HCT116 (cell line): Measurements from ENCODE around the gene PIH1D1. TPM values are rescaled to one million over a fixed set of nuclear protein-coding genes. Genes with fewer than 3 reads are reported as not detected.

Experiments used
- ATAC-seq: fragments of 200-7000 bp; cut with Tn5 transposase; 2 replicates; pipeline ENCODE4 v1.9.1; 2020; ENCODE audit warnings: mild to moderate bottlenecking, moderate library complexity
- BruUV-seq: library from RNA; stranded (reverse); fragments of 400-500 nt; replicated peaks from 2 replicates; lab custom pipeline; 2021; lab: Mats Ljungman, UMichigan
- CTCF ChIA-PET: fragments of 300-600 bp; sonication (Branson Sonifier 250); formaldehyde crosslinking; loops from one replicate; lab custom pipeline; 2021; ENCODE audit warnings: antibody characterized with exemption; lab: Charles Lee
- POLR2A ChIA-PET: fragments of 300-600, 350-600 bp; sonication (Branson Sonifier 250); formaldehyde crosslinking; loops from one replicate; lab custom pipeline; 2021; ENCODE audit warnings: antibody characterized with exemption; lab: Charles Lee
- RAD21 ChIA-PET, 2 experiments: fragments of 300-600 bp; sonication (Branson Sonifier 250); formaldehyde crosslinking; loops; one replicate each; lab custom pipeline; 2023; ENCODE audit warnings: low total read pairs in 2 of 2; ENCODE audit not compliant: uncharacterized antibody in 2 of 2, unreplicated experiment in 2 of 2, low non-redundant PET in 1 of 2; lab: Charles Lee
- DNase-seq: peaks from one replicate; pipeline ENCODE4 v3.0.0-alpha.2; 2010; ENCODE audit warnings: low read depth, low spot score
- H2AFZ ChIP-seq: fragments of 200-600 bp; shearing (Covaris generic), sonication (generic); 2 replicates; pipeline ENCODE4 v1.6.1; 2017; ENCODE audit warnings: low read depth, mixed run types, mixed read lengths, antibody characterized with exemption, low read length; ENCODE audit not compliant: poor library complexity, severe bottlenecking
- H3K27ac ChIP-seq: 2 replicates; pipeline ENCODE4 v1.5.1; 2012; ENCODE audit warnings: low read depth, low read length
- H3K27me3 ChIP-seq: fragments of 200-600 bp; sonication (generic); 2 replicates; pipeline ENCODE4 v1.6.1; 2016; ENCODE audit warnings: mixed run types, low read length, mixed read lengths; ENCODE audit not compliant: insufficient read depth
- H3K36me3 ChIP-seq, 2 experiments: fragments of 200-500 bp in 1 of 2; fragments of 200-600 bp in 1 of 2; sonication (Bioruptor generic) in 1 of 2; sonication (generic) in 1 of 2; 2 replicates each; pipeline versions ENCODE4 v1.5.1 to v1.6.1; 2014 to 2016; ENCODE audit warnings: low read length in 2 of 2, inconsistent platforms in 1 of 2, mixed read lengths in 1 of 2, mixed run types in 1 of 2; ENCODE audit not compliant: insufficient read depth in 2 of 2, control insufficient read depth in 1 of 2
- H3K4me1 ChIP-seq, 2 experiments: fragments of 200-600 bp in 1 of 2; sonication (generic) in 1 of 2; 2 replicates each; pipeline versions ENCODE4 v1.5.1 to v1.6.1; 2012 to 2017; ENCODE audit warnings: low read length in 2 of 2, inconsistent platforms in 1 of 2, mild to moderate bottlenecking in 1 of 2, mixed read lengths in 1 of 2, mixed run types in 1 of 2, moderate library complexity in 1 of 2; ENCODE audit not compliant: insufficient read depth in 2 of 2, control insufficient read depth in 1 of 2
- H3K4me2 ChIP-seq: fragments of 200-600 bp; sonication (generic); 2 replicates; pipeline ENCODE4 v1.6.1; 2017; ENCODE audit warnings: mixed run types, low read length, mixed read lengths
- H3K4me3 ChIP-seq, 2 experiments: fragments of 200-600 bp in 1 of 2; sonication (generic) in 1 of 2; replicated peaks in 1 of 2; 2 replicates each; pipeline ENCODE4 v1.5.1; 2011 to 2016; ENCODE audit warnings: low read length in 2 of 2, control low read depth in 1 of 2, low read depth in 1 of 2, mild to moderate bottlenecking in 1 of 2, mixed read lengths in 1 of 2, mixed run types in 1 of 2
- H3K79me2 ChIP-seq: fragments of 200-600 bp; sonication (generic); 2 replicates; pipeline ENCODE4 v1.6.1; 2017; ENCODE audit warnings: mild to moderate bottlenecking, mixed run types, low read length, moderate library complexity, mixed read lengths; ENCODE audit not compliant: insufficient read depth
- H3K9ac ChIP-seq: fragments of 200-600 bp; sonication (generic); 2 replicates; pipeline ENCODE4 v1.6.1; 2016; ENCODE audit warnings: low read length, mixed read lengths
- H3K9me2 ChIP-seq: fragments of 200-600 bp; sonication (generic), shearing (Covaris generic); 2 replicates; pipeline ENCODE4 v1.6.1; 2017; ENCODE audit warnings: mixed run types, mild to moderate bottlenecking, moderate library complexity; ENCODE audit not compliant: insufficient read depth
- H3K9me3 ChIP-seq, 2 experiments: fragments of 200-500 bp in 1 of 2; fragments of 200-600 bp in 1 of 2; sonication (Bioruptor generic) in 1 of 2; sonication (generic) in 1 of 2; 2 replicates each; pipeline ENCODE4 v1.6.1; 2014 to 2017; ENCODE audit warnings: low read length in 2 of 2, mixed read lengths in 2 of 2, inconsistent platforms in 1 of 2, low read depth in 1 of 2, mild to moderate bottlenecking in 1 of 2, mixed run types in 1 of 2, moderate library complexity in 1 of 2; ENCODE audit not compliant: control insufficient read depth in 1 of 2, insufficient read depth in 1 of 2
- H4K20me1 ChIP-seq: fragments of 200-600 bp; sonication (generic), shearing (Covaris generic); 2 replicates; pipeline ENCODE4 v1.6.1; 2017; ENCODE audit warnings: mixed run types, mild to moderate bottlenecking, moderate library complexity; ENCODE audit not compliant: insufficient read depth
- ATF3 ChIP-seq: IDR thresholded peaks from 2 replicates; pipeline ENCODE4 v1.6.1; 2012
- CBX3 ChIP-seq: IDR thresholded peaks from 2 replicates; pipeline ENCODE4 v1.6.1; 2012; ENCODE audit warnings: low read depth
- CEBPB ChIP-seq: IDR thresholded peaks from 2 replicates; pipeline ENCODE4 v1.6.1; 2012; ENCODE audit warnings: low read depth
- CTCF ChIP-seq, 3 experiments: fragments of 200-600 bp in 1 of 3; sonication (generic) in 1 of 3; IDR thresholded peaks in 2 of 3; conservative IDR thresholded peaks in 1 of 3; 2 replicates each; pipeline ENCODE4 v1.5.1; 2012 to 2017; ENCODE audit warnings: low read depth in 2 of 3, low read length in 2 of 3, antibody characterized with exemption in 1 of 3, borderline replicate concordance in 1 of 3, control low read depth in 1 of 3, mild to moderate bottlenecking in 1 of 3, mixed read lengths in 1 of 3, mixed run types in 1 of 3, moderate library complexity in 1 of 3; ENCODE audit not compliant: insufficient read depth in 1 of 3
- EGR1 ChIP-seq: IDR thresholded peaks from 2 replicates; pipeline ENCODE4 v1.6.1; 2012; ENCODE audit warnings: low read depth
- ELF1 ChIP-seq: IDR thresholded peaks from 2 replicates; pipeline ENCODE4 v1.6.1; 2012; ENCODE audit warnings: low read depth, borderline replicate concordance
- EZH2 ChIP-seq: fragments of 200-600 bp; sonication (generic); IDR thresholded peaks from 2 replicates; pipeline ENCODE4 v1.6.1; 2017; ENCODE audit warnings: antibody characterized with exemption, mixed run types
- EZH2phosphoT487 ChIP-seq: fragments of 200-600 bp; IDR thresholded peaks from 2 replicates; pipeline ENCODE4 v1.6.1; 2018; ENCODE audit warnings: antibody characterized with exemption, borderline replicate concordance
- JUND ChIP-seq: IDR thresholded peaks from 2 replicates; pipeline ENCODE4 v1.6.1; 2012
- POLR2AphosphoS5 ChIP-seq: IDR thresholded peaks from 2 replicates; pipeline ENCODE4 v1.6.1; 2011; ENCODE audit warnings: mild to moderate bottlenecking, low read depth, low read length, moderate library complexity
- RAD21 ChIP-seq: IDR thresholded peaks from 2 replicates; pipeline ENCODE4 v1.6.1; 2012; ENCODE audit warnings: low read depth, mild to moderate bottlenecking
- ZNF274 ChIP-seq: fragments of 200-500 bp; sonication (Bioruptor generic); IDR thresholded peaks from 2 replicates; pipeline ENCODE4 v1.6.1; 2014; ENCODE audit warnings: mild to moderate bottlenecking, low read depth, low read length, inconsistent platforms
- intact Hi-C: fragments of 100-400 bp; cut with micrococcal nuclease; formaldehyde crosslinking; loops from 2 replicates; pipeline ENCODE4 v1.10.0; 2022
- total RNA-seq: library from RNA; stranded (reverse); gene quantifications from one replicate; pipeline ENCODE4 v1.2.1, GENCODE V29; 2021; ENCODE audit not compliant: unreplicated experiment

The PIH1D1 gene
- total RNA-seq, 1 experiment from 2014 or later = 152 TPM

GRCh38 chr19:49427339-49427738 is 24.3 kb downstream of the PIH1D1 start:
- ChIA-PET RAD21 (interaction anchor here in 1 of 2 experiments (1.4 kb wide), 1 partner anchor 15 kb away, joined by 3 read pairs; no protein-coding TSS in a partner anchor), POLR2A (no interaction called here), CTCF (interaction anchor here (1.5 kb wide), 1 partner anchor 18 kb away, joined by 4 read pairs; no protein-coding TSS in a partner anchor)
- no peaks in the 10 kb centered on the region for H4K20me1 ChIP-seq
- no peak overlapping the region for H2AFZ ChIP-seq
- H3K27ac ChIP-seq = no peak overlapping the region
- 0 out of 2 replicates have a peak overlapping the region, but pooled peaks have one; percentile 88 for H3K4me2 ChIP-seq
- intact Hi-C loops = no loop called here
- peaks cover 12 to 38% of the 10 kb centered on the region in 2 experiments; a peak in 3 of 4 replicates for H3K4me1 ChIP-seq
- no peak overlapping the region for H3K4me3 ChIP-seq
- no peaks in the 10 kb centered on the region for H3K9me3 ChIP-seq
- H3K9me2 ChIP-seq = no peaks in the 10 kb centered on the region
- no peak for ATAC-seq
- no peak overlapping the region for H3K9ac ChIP-seq
- H3K27me3 ChIP-seq = no peaks in the 10 kb centered on the region
- TF ChIP-seq EZH2 = no peak
- TF ChIP-seq EGR1 = no peak
- TF ChIP-seq ZNF274 = no peak
- TF ChIP-seq CTCF (IDR thresholded peaks at IDR 0.05 in 2 of 3, conservative IDR thresholded peaks at IDR 0.05 in 1 of 3; ENCODE audit: borderline replicate concordance in 1 of 3, insufficient read depth in 1 of 3, low read depth in 2 of 3, low read length in 2 of 3) = no peak
- TF ChIP-seq EZH2phosphoT487 = no peak
- no peak for TF ChIP-seq CEBPB
- TF ChIP-seq POLR2AphosphoS5 = no peak
- TF ChIP-seq ELF1 = no peak
- no peak for TF ChIP-seq JUND
- TF ChIP-seq CBX3 = no peak
- TF ChIP-seq ATF3 = no peak
- TF ChIP-seq RAD21 = no peak
- H3K79me2 ChIP-seq = no peaks in the 10 kb centered on the region
- H3K36me3 ChIP-seq = no peaks in the 10 kb centered on the region
- no peak for DNase-seq
- no TSS peak for BruUV-seq
